Neuronal stem cell (in vitro differentiated cells): ENCODE data around the gene YWHAH.

ENCODE experiments used
- DNase-seq: peaks from one replicate; pipeline ENCODE4 v3.0.0-alpha.2; 2013; ENCODE audit warnings: low spot score
- H2AFZ ChIP-seq: one replicate; pipeline ENCODE4 v1.6.1; 2013; ENCODE audit warnings: mild to moderate bottlenecking, low read length, inconsistent platforms
- H2AK5ac ChIP-seq: 2 replicates; pipeline ENCODE4 v1.6.1; 2013; ENCODE audit warnings: low read depth, mild to moderate bottlenecking, inconsistent platforms, low read length, moderate library complexity, mixed read lengths
- H2BK120ac ChIP-seq: 2 replicates; pipeline ENCODE4 v1.6.1; 2013; ENCODE audit warnings: low read depth, mild to moderate bottlenecking, inconsistent platforms, low read length, moderate library complexity, mixed read lengths
- H2BK12ac ChIP-seq: one replicate; pipeline ENCODE4 v1.6.1; 2013; ENCODE audit warnings: low read length, inconsistent platforms
- H2BK15ac ChIP-seq: 2 replicates; pipeline ENCODE4 v1.6.1; 2013; ENCODE audit warnings: mild to moderate bottlenecking, low read length, inconsistent platforms, mixed read lengths
- H2BK5ac ChIP-seq: one replicate; pipeline ENCODE4 v1.6.1; 2013; ENCODE audit warnings: inconsistent platforms, mild to moderate bottlenecking, low read length, moderate library complexity
- H3K14ac ChIP-seq: one replicate; pipeline ENCODE4 v1.6.1; 2013; ENCODE audit warnings: low read length, inconsistent platforms
- H3K18ac ChIP-seq: 2 replicates; pipeline ENCODE4 v1.6.1; 2013; ENCODE audit warnings: low read length, inconsistent platforms
- H3K23ac ChIP-seq: 2 replicates; pipeline ENCODE4 v1.6.1; 2013; ENCODE audit warnings: low read depth, mild to moderate bottlenecking, mixed read lengths, low read length, inconsistent platforms; ENCODE audit not compliant: poor library complexity
- H3K27ac ChIP-seq: replicated peaks from 3 replicates; pipeline ENCODE4 v1.5.1; 2013; ENCODE audit warnings: low read length, inconsistent platforms
- H3K27me3 ChIP-seq, 3 experiments: 2 replicates each; pipeline ENCODE4 v1.6.1; 2013; ENCODE audit warnings: low read length in 3 of 3, mild to moderate bottlenecking in 2 of 3, inconsistent platforms in 1 of 3, low read depth in 1 of 3, mixed read lengths in 1 of 3, moderate library complexity in 1 of 3; ENCODE audit not compliant: control insufficient read depth in 3 of 3, insufficient read depth in 3 of 3
- H3K36me3 ChIP-seq, 2 donors: replicated peaks in 1 of 2; 2 replicates each; pipeline ENCODE4 v1.6.1; 2013; ENCODE audit warnings: low read length in 2 of 2; ENCODE audit not compliant: control insufficient read depth in 2 of 2, insufficient read depth in 2 of 2
- H3K4ac ChIP-seq: 2 replicates; pipeline ENCODE4 v1.6.1; 2013; ENCODE audit warnings: inconsistent platforms, mild to moderate bottlenecking, low read length, moderate library complexity
- H3K4me1 ChIP-seq, 2 donors: 1 replicate in 1 of 2; 2 replicates in 1 of 2; pipeline ENCODE4 v1.6.1; 2013; ENCODE audit warnings: low read length in 2 of 2, low read depth in 1 of 2; ENCODE audit not compliant: control insufficient read depth in 2 of 2, insufficient read depth in 1 of 2
- H3K4me2 ChIP-seq: one replicate; pipeline ENCODE4 v1.6.1; 2013; ENCODE audit warnings: mild to moderate bottlenecking, low read length, inconsistent platforms; ENCODE audit not compliant: insufficient read depth, poor library complexity, severe bottlenecking
- H3K4me3 ChIP-seq, 2 donors: 2 replicates each; pipeline ENCODE4 v1.5.1; 2013; ENCODE audit warnings: low read length in 2 of 2, mild to moderate bottlenecking in 2 of 2, inconsistent platforms in 1 of 2, moderate library complexity in 1 of 2
- H3K79me1 ChIP-seq: one replicate; pipeline ENCODE4 v1.6.1; 2013; ENCODE audit warnings: low read depth, mild to moderate bottlenecking, inconsistent platforms, low read length, moderate library complexity
- H3K9ac ChIP-seq: one replicate; pipeline ENCODE4 v1.6.1; 2013; ENCODE audit warnings: mild to moderate bottlenecking, low read depth, low read length, inconsistent platforms; ENCODE audit not compliant: poor library complexity
- H3K9me3 ChIP-seq, 2 donors: replicated peaks in 1 of 2; 2 replicates each; pipeline versions ENCODE3 to v1.6.1; 2013; ENCODE audit warnings: low read length in 2 of 2, mild to moderate bottlenecking in 2 of 2, inconsistent platforms in 1 of 2, low read depth in 1 of 2, mixed read lengths in 1 of 2, moderate library complexity in 1 of 2; ENCODE audit not compliant: control insufficient read depth in 2 of 2, insufficient read depth in 1 of 2
- H4K8ac ChIP-seq: one replicate; pipeline ENCODE4 v1.6.1; 2013; ENCODE audit warnings: low read depth, mild to moderate bottlenecking, inconsistent platforms, low read length, moderate library complexity
- H4K91ac ChIP-seq: one replicate; pipeline ENCODE4 v1.6.1; 2013; ENCODE audit warnings: low read length, low read depth, mild to moderate bottlenecking, inconsistent platforms; ENCODE audit not compliant: poor library complexity
- WGBS, 2 donors: extraction: QIAGEN DNeasy Blood & Tissue Kit; methylation state at CpG; one replicate each; pipeline ENCODE4 v1.1.7; 2013; ENCODE audit warnings: missing lambda C conversion rate in 2 of 2, mixed read lengths in 1 of 2; ENCODE audit not compliant: insufficient read length in 2 of 2, insufficient replicate concordance in 1 of 2; ENCODE audit errors: extremely low coverage in 2 of 2; 5-methylcytosine and 5-hydroxymethylcytosine counted together

The YWHAH gene

GRCh38 chr22:31932863-31933262, 11.5 kb upstream of the YWHAH start:
- WGBS, 2 donors = no CpG with 5 or more reads among the region's 5 CpGs
- Histone ChIP-seq H2BK12ac (no peak overlapping the region), H3K9ac (peak overlapping the region; percentile 7)

GRCh38 chr22:31933406-31933805, 10.9 kb upstream of the YWHAH start:
- Histone ChIP-seq H3K27ac (no peak overlapping the region), H2BK120ac (no peak overlapping the region), H3K4me1 (peaks cover 6 to 11% of the 10 kb centered on the region in 2 donors), H3K4me3 (no peak overlapping the region), H3K18ac (no peak overlapping the region), H2AK5ac (no peak overlapping the region), H4K8ac (no peak overlapping the region), H3K27me3 (no peaks in the 10 kb centered on the region), H3K9me3 (no peaks in the 10 kb centered on the region), H3K36me3 (no peaks in the 10 kb centered on the region), H3K79me1 (no peaks in the 10 kb centered on the region), H2BK5ac (no peak overlapping the region), H3K4ac (no peak overlapping the region), H3K14ac (peak overlapping the region; percentile 1), H3K23ac (no peak overlapping the region), H2BK15ac (peak overlapping the region; percentile 50), H2BK12ac (no peak overlapping the region), H3K4me2 (no peak overlapping the region), H2AFZ (no peak overlapping the region), H3K9ac (no peak overlapping the region), H4K91ac (no peak overlapping the region)
- no CpG with 5 or more reads among the region's 6 CpGs for WGBS, 2 donors
- DNase-seq = no peak

More at GRCh38 chr22:31932863-31933262, 11.5 kb upstream of the YWHAH start:
- Histone ChIP-seq H3K18ac (peak overlapping the region; percentile 42), H4K8ac (no peak overlapping the region), H3K36me3 (no peaks in the 10 kb centered on the region), H3K9me3 (no peaks in the 10 kb centered on the region), H2BK15ac (peak overlapping the region; percentile 50), H2AK5ac (no peak overlapping the region), H3K4me3 (no peak overlapping the region), H2BK5ac (no peak overlapping the region), H4K91ac (no peak overlapping the region), H3K23ac (no peak overlapping the region), H3K27ac (no peak overlapping the region), H2BK120ac (no peak overlapping the region), H3K14ac (no peak overlapping the region), H3K79me1 (no peaks in the 10 kb centered on the region), H3K4me2 (no peak overlapping the region), H3K27me3 (no peaks in the 10 kb centered on the region), H3K4ac (no peak overlapping the region), H2AFZ (no peak overlapping the region), H3K4me1 (peaks cover 6 to 9% of the 10 kb centered on the region in 2 donors)
- no peak for DNase-seq

GRCh38 chr22:31933816-31934482, 10.4 kb upstream of the YWHAH start:
- Histone ChIP-seq H3K9me3 (no peaks in the 10 kb centered on the region), H3K23ac (no peak overlapping the region), H2BK15ac (peak overlapping the region; percentile 50), H4K91ac (no peak overlapping the region), H2BK12ac (no peak overlapping the region), H3K9ac (no peak overlapping the region), H2AFZ (no peak overlapping the region), H2AK5ac (no peak overlapping the region), H3K79me1 (no peaks in the 10 kb centered on the region), H2BK5ac (no peak overlapping the region), H3K27me3 (no peaks in the 10 kb centered on the region), H3K4me2 (no peak overlapping the region), H4K8ac (no peak overlapping the region), H3K4me1 (peaks cover 6 to 13% of the 10 kb centered on the region in 2 donors), H3K14ac (no peak overlapping the region), H3K4me3 (no peak overlapping the region), H3K27ac (no peak overlapping the region), H2BK120ac (no peak overlapping the region), H3K4ac (no peak overlapping the region), H3K36me3 (no peaks in the 10 kb centered on the region), H3K18ac (peak overlapping the region; percentile 5)
- WGBS, 2 donors = no CpG with 5 or more reads among the region's 17 CpGs
- no peak for DNase-seq

GRCh38 chr22:31935961-31936635, 8.2 kb upstream of the YWHAH start:
- Histone ChIP-seq H3K18ac (no peak overlapping the region), H2AFZ (peak overlapping the region; percentile 17), H2BK15ac (no peak overlapping the region), H2BK5ac (no peak overlapping the region), H3K23ac (no peak overlapping the region), H3K9ac (no peak overlapping the region), H3K4me2 (no peak overlapping the region), H3K4ac (no peak overlapping the region), H3K79me1 (no peaks in the 10 kb centered on the region), H2BK120ac (no peak overlapping the region), H2AK5ac (no peak overlapping the region), H3K9me3 (no peaks in the 10 kb centered on the region), H4K91ac (no peak overlapping the region), H4K8ac (no peak overlapping the region), H3K27me3 (no peaks in the 10 kb centered on the region), H3K14ac (no peak overlapping the region), H3K27ac (no peak overlapping the region), H3K36me3 (no peaks in the 10 kb centered on the region), H3K4me1 (peaks cover 0 to 11% of the 10 kb centered on the region in 2 donors), H3K4me3 (no peak overlapping the region), H2BK12ac (no peak overlapping the region)
- no CpG with 5 or more reads among the region's 4 CpGs for WGBS, 2 donors
- DNase-seq = no peak
